ENCODE measurements around the gene MRRF. TPM values are rescaled to one million over a fixed set of nuclear protein-coding genes. Genes with fewer than 3 reads are reported as not detected.

MRRF gene
- total RNA-seq, 3 donors from 2014 or later (not counting 1 experiment from before 2014, with no cell fraction given), result 17.7 to 29.9 (median 21.3) TPM

DNA sequence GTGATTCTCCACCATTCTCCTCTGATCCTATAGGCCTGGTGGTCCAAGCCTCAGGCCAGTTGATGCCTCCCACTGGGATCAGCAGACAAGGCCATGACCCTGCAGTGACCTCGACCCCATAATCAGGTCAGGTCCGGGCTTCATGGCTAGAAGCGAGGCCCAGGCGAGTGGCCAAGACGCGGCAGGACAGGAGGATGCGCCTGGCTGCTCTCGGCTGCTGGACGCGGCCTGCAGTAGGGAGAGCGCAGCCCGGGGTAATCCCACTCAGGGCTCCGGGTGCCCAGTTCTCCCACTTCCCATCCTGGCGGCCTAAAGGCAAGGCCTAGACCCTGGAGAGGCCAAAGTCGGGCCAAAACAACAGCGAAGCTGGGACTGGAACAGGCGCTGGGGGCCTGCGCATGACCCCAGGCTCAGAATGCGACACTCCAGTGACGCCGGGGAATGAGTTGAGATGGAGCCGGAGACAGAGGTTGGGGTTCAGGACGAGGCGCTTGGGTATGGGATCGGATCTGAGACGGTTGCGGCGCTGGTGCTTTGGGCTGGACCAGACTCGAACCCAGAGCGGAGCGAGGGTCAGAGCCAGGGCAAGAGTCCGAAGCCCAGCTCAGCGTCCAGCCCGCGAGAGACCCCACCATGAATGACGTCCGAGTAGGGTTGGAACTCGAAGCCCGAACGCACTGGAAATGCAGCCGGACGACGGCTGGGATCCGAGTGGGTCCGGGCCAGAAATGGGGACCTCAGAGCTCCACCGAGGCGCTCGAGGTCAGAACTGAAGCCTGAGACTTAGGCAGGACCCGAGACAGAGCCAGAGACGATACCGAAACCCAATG is 39.2 kb upstream of the MRRF start:
- H3K27ac ChIP-seq (ENCODE audit: low read length), result no peak overlapping the region
- DNase-seq (no peak), ATAC-seq (no peak)
- Mint-ChIP-seq H3K4me3 (no peak overlapping the region), H3K36me3 (no peaks in the 10 kb centered on the region), H3K27ac (no peak overlapping the region), H3K4me1 (peaks cover 0 to 6% of the 10 kb centered on the region in 2 donors), H3K9me3 (no peaks in the 10 kb centered on the region), H3K27me3 (ENCODE audit: low read depth in 2 of 2) (peaks cover 49 to 53% of the 10 kb centered on the region in 2 donors)
- TF ChIP-seq, protein P1, sequence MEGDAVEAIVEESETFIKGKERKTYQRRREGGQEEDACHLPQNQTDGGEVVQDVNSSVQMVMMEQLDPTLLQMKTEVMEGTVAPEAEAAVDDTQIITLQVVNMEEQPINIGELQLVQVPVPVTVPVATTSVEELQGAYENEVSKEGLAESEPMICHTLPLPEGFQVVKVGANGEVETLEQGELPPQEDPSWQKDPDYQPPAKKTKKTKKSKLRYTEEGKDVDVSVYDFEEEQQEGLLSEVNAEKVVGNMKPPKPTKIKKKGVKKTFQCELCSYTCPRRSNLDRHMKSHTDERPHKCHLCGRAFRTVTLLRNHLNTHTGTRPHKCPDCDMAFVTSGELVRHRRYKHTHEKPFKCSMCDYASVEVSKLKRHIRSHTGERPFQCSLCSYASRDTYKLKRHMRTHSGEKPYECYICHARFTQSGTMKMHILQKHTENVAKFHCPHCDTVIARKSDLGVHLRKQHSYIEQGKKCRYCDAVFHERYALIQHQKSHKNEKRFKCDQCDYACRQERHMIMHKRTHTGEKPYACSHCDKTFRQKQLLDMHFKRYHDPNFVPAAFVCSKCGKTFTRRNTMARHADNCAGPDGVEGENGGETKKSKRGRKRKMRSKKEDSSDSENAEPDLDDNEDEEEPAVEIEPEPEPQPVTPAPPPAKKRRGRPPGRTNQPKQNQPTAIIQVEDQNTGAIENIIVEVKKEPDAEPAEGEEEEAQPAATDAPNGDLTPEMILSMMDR (IDR thresholded peaks at IDR 0.05), result no peak
- H3K36me3 ChIP-seq (ENCODE audit: control insufficient read depth, insufficient read depth, low read length), result no peaks in the 10 kb centered on the region
- H3K9me3 ChIP-seq (ENCODE audit: control insufficient read depth, insufficient read depth, low read length), result no peaks in the 10 kb centered on the region
- no peak overlapping the region for H3K4me3 ChIP-seq (ENCODE audit: low read length)
- H3K27me3 ChIP-seq (ENCODE audit: control insufficient read depth, insufficient read depth, low read length), result peaks cover 30% of the 10 kb centered on the region
- intact Hi-C loops (cut with micrococcal nuclease), result no loop called here
- 90% methylated on average over 51 of the region's 51 CpGs for WGBS (ENCODE audit: insufficient coverage)
- peaks cover 3% of the 10 kb centered on the region for H3K4me1 ChIP-seq (ENCODE audit: control insufficient read depth, insufficient read depth, low read length)

DNA sequence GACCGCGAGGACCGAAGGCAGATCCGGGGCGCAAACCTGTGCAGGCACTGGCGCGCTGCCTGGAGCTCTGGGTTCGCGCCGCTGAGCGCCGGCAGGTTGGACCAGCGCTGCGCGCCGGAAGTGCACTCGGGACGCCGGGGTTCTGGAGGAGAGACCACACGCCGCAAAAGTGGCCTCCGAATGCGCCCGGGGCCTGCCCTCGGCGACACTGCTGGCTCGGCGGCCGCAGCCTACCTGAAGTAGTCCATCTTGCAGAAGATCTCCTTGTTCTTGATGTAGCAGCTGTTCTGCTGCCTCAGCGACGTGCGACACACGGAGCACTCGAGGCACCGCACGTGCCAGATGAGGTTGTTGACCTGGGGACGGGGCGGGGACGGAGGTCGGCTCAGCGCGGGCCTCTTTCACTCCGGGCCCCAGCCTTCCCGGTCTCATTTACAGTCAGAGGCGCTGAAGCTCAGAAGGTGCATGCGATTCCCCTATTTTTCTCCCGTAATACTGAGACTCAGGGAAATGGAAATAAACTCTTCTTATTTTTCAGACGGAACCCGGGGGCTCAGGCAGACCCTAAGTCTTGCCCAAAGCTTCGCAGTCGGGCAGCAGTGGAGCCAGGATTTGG is 38.4 kb upstream of the MRRF start:
- Histone ChIP-seq H3K4me3 (ENCODE audit: low read length) (no peak overlapping the region), H3K27ac (ENCODE audit: low read length) (no peak overlapping the region), H3K9me3 (ENCODE audit: control insufficient read depth, insufficient read depth, low read length) (no peaks in the 10 kb centered on the region), H3K27me3 (ENCODE audit: control insufficient read depth, insufficient read depth, low read length) (peaks cover 25% of the 10 kb centered on the region), H3K36me3 (ENCODE audit: control insufficient read depth, insufficient read depth, low read length) (no peaks in the 10 kb centered on the region), H3K4me1 (ENCODE audit: control insufficient read depth, insufficient read depth, low read length) (peaks cover 3% of the 10 kb centered on the region)
- 92% methylated on average over 51 of the region's 51 CpGs for WGBS (ENCODE audit: insufficient coverage)
- H3K9me3 Mint-ChIP-seq, result no peaks in the 10 kb centered on the region
- intact Hi-C loops (cut with micrococcal nuclease), result no loop called here
- ATAC-seq (no peak), DNase-seq (no peak)
- H3K4me1 Mint-ChIP-seq, result peaks cover 0 to 6% of the 10 kb centered on the region in 2 donors
- H3K27me3 Mint-ChIP-seq (ENCODE audit: low read depth in 2 of 2), result peaks cover 43 to 51% of the 10 kb centered on the region in 2 donors
- H3K27ac Mint-ChIP-seq, result no peak overlapping the region
- H3K4me3 Mint-ChIP-seq, result no peak overlapping the region
- TF ChIP-seq, protein P1 (IDR thresholded peaks at IDR 0.05), result no peak
- H3K36me3 Mint-ChIP-seq, result no peaks in the 10 kb centered on the region

DNA sequence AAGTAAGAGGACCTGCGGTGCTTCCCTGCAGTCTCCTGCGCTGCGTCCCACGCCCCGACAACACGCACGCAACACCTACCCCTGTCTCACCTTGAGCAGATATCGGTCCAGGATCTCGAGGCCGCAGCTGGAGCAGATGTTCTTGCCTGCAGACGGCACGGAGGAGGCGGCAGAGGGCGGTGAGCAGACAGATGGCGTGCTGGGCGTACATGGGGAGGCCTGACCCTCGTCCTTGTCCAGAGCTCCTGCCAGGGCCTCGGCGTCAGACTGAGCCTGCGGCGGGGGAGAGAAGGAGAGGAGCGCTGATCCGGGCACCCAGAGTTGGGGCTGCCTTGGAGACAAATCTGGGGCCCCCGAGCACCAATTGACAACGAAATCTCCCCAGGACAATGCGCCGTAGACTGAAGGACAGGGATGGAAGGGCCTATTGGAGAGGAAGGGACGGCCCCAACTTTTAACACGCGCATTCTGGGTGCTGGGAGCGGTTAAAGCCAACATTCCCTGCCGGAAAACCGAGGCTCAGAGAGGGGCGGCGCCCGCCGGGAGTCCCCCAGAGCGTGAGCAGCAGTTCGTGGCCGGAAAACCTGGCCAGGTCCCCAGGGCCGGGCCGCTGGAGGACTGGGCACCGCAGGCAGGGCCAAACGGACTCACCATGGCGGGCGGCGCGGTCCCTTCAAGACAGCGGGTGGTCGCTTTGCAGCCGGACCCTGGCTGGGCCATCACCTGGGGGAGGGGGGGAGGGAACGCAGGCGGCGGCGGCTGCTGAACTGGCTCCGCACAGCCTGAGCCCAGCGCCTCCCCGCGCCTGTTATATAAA is 37.7 kb upstream of the MRRF start:
- Histone ChIP-seq H3K4me3 (ENCODE audit: low read length) (no peak overlapping the region), H3K9me3 (ENCODE audit: control insufficient read depth, insufficient read depth, low read length) (no peaks in the 10 kb centered on the region), H3K27me3 (ENCODE audit: control insufficient read depth, insufficient read depth, low read length) (peaks cover 21% of the 10 kb centered on the region), H3K4me1 (ENCODE audit: control insufficient read depth, insufficient read depth, low read length) (peaks cover 3% of the 10 kb centered on the region), H3K27ac (ENCODE audit: low read length) (no peak overlapping the region), H3K36me3 (ENCODE audit: control insufficient read depth, insufficient read depth, low read length) (no peaks in the 10 kb centered on the region)
- no peaks in the 10 kb centered on the region for H3K36me3 Mint-ChIP-seq
- intact Hi-C loops (cut with micrococcal nuclease), result no loop called here
- TF ChIP-seq, protein P1 (IDR thresholded peaks at IDR 0.05), result no peak
- H3K4me3 Mint-ChIP-seq, result no peak overlapping the region
- H3K27ac Mint-ChIP-seq, result no peak overlapping the region
- peaks cover 36 to 46% of the 10 kb centered on the region in 2 donors for H3K27me3 Mint-ChIP-seq (ENCODE audit: low read depth in 2 of 2)
- 94% methylated on average over 59 of the region's 59 CpGs for WGBS (ENCODE audit: insufficient coverage)
- H3K9me3 Mint-ChIP-seq, result no peaks in the 10 kb centered on the region
- DNase-seq (no peak), ATAC-seq (no peak)
- H3K4me1 Mint-ChIP-seq, result peaks cover 0 to 6% of the 10 kb centered on the region in 2 donors

Data from natural killer cell (primary cell).